Measurements from ENCODE around the gene FOXJ3. TPM values are rescaled to one million over a fixed set of nuclear protein-coding genes. Genes with fewer than 3 reads are reported as not detected.

FOXJ3 gene
- total and polyA plus RNA-seq, 2 of the 8 experiments (the other 6 are each of a cell fraction or from before 2014, with no cell fraction given), result 48.6 to 51.9 TPM

DNA sequence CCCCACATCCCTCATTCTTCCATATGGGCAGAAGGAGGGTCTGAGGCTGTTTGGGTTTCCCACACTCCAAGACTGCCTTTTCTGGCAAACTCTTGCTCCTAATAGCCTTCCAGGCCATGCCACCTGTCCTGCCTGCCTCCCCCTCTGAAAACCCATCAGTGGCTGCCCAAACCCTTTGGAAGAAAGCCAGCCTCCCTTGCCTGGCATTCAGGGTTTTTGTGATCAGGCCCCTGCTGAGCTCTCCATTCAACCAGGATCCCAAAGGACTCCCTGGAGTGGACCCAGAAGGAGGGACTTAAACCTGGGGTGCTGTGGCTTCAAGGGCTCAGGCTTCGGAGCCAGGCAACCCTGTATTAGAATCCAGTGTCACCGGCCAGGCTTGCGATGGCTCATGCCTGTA lies 166.3 kb downstream of the FOXJ3 start:
- Histone ChIP-seq H3K9ac (replicated peaks in 1 of 4; ENCODE audit: extremely low read depth in 1 of 4, low read depth in 3 of 4, low read length in 3 of 4) (no peak overlapping the region), H3K9me3 (ENCODE audit: insufficient read depth in 2 of 2, low read depth in 1 of 2, low read length in 1 of 2) (no peaks in the 10 kb centered on the region), H3K4me1 (replicated peaks in 1 of 4; ENCODE audit: control insufficient read depth in 3 of 4, insufficient read depth in 4 of 4, low read length in 3 of 4) (peaks cover 0 to 9% (median under 1%) of the 10 kb centered on the region in 4 experiments; a peak in 2 of 7 replicates), H3K23me2 (ENCODE audit: low read depth, low read length) (peaks cover 3% of the 10 kb centered on the region; the same call in 1 of the 2 replicates), H4K91ac (replicated peaks; ENCODE audit: insufficient read length, low read length) (no peak overlapping the region), H2BK20ac (ENCODE audit: low read length) (no peak overlapping the region), H3K14ac (ENCODE audit: insufficient read length) (no peak overlapping the region), H2BK5ac (ENCODE audit: low read depth, low read length) (no peak overlapping the region), H2BK120ac (replicated peaks; ENCODE audit: low read depth, low read length) (no peak overlapping the region), H2BK12ac (ENCODE audit: low read depth, low read length) (no peak overlapping the region), H2AK5ac (ENCODE audit: low read depth, low read length) (no peak overlapping the region), H2BK15ac (ENCODE audit: low read length) (no peak overlapping the region), H3K56ac (replicated peaks; ENCODE audit: insufficient read length, low read depth, low read length) (no peak overlapping the region), H3K4me2 (ENCODE audit: insufficient read depth in 1 of 2, low read depth in 2 of 2, low read length in 2 of 2) (no peak overlapping the region), H3K4ac (replicated peaks; ENCODE audit: insufficient read length, low read depth, low read length) (no peak overlapping the region), H3K79me1 (ENCODE audit: low read depth, low read length) (no peaks in the 10 kb centered on the region), H3K27me3 (replicated peaks in 1 of 4; ENCODE audit: control insufficient read depth in 3 of 4, extremely low read depth in 1 of 4, insufficient read depth in 3 of 4, low read length in 3 of 4) (no peaks in the 10 kb centered on the region), H3K18ac (ENCODE audit: extremely low read depth, low read length) (no peak overlapping the region), H4K20me1 (replicated peaks in 1 of 2; ENCODE audit: control insufficient read depth in 1 of 2, insufficient read depth in 2 of 2, low read length in 2 of 2) (no peaks in the 10 kb centered on the region), H3K27ac (ENCODE audit: low read depth, low read length) (no peak overlapping the region), H4K8ac (ENCODE audit: extremely low read depth, insufficient read depth, low read length) (peak overlapping the region; percentile 28), H2AFZ (ENCODE audit: low read length) (no peak overlapping the region), H3K4me3 (ENCODE audit: extremely low read depth in 1 of 4, insufficient read depth in 2 of 4, low read depth in 3 of 4, low read length in 4 of 4) (no peak overlapping the region), H3K79me2 (ENCODE audit: control insufficient read depth in 1 of 2, insufficient read depth in 2 of 2, low read length in 2 of 2) (no peaks in the 10 kb centered on the region), H3K36me3 (ENCODE audit: control insufficient read depth in 2 of 4, insufficient read depth in 4 of 4, low read length in 3 of 4) (no peaks in the 10 kb centered on the region), H3K23ac (ENCODE audit: insufficient read length) (no peak overlapping the region), H4K5ac (ENCODE audit: insufficient read length, low read depth, low read length) (no peak overlapping the region)
- CTCF ChIA-PET (ENCODE audit: partially characterized antibody), result interaction anchor here (0.7 to 7.9 kb wide), 4 partner anchors 8 to 397 kb away, joined by 3 to 77 read pairs (median 3); no protein-coding TSS in a partner anchor
- WGBS, 2 experiments (ENCODE audit: extremely low coverage in 1 of 2, insufficient coverage in 1 of 2, insufficient read length in 1 of 2, insufficient replicate concordance in 2 of 2, low coverage in 1 of 2, low lambda C conversion rate in 2 of 2, missing lambda C conversion rate in 1 of 2), result 87% methylated on average over 3 of the region's 3 CpGs; no CpG with 5 or more reads in 1 of the 2 experiments
- POLR2A ChIA-PET (ENCODE audit: partially characterized antibody), result no interaction called here
- DNase-seq (ENCODE audit: low read depth in 1 of 2, low spot score in 2 of 2) (peak in 1 of 2 experiments; percentile 33), FAIRE-seq (no peak)
- TF ChIP-seq GABPA (IDR thresholded peaks at IDR 0.05; ENCODE audit: borderline replicate concordance, insufficient read depth, low read length), result no peak
- no peak for TF ChIP-seq BRCA1 (IDR thresholded peaks at IDR 0.05; ENCODE audit: low read depth, low read length)
- no peak for TF ChIP-seq SIRT6 (IDR thresholded peaks at IDR 0.05; ENCODE audit: low read length)
- no peak for TF ChIP-seq ASH2L (IDR thresholded peaks at IDR 0.05; ENCODE audit: low read length)
- no peak for TF ChIP-seq KDM1A (IDR thresholded peaks at IDR 0.05; ENCODE audit: borderline replicate concordance, low read length)
- TF ChIP-seq NANOG (IDR thresholded peaks at IDR 0.05; ENCODE audit: insufficient read depth, low read depth, low read length, poor library complexity, severe bottlenecking), result no peak
- no peak for TF ChIP-seq CBX5 (IDR thresholded peaks at IDR 0.05; ENCODE audit: low read depth, low read length)
- TF ChIP-seq SP1 (IDR thresholded peaks at IDR 0.05; ENCODE audit: low read depth, low read length), result no peak
- no peak for TF ChIP-seq JUN (IDR thresholded peaks at IDR 0.05; ENCODE audit: low read depth, low read length)
- TF ChIP-seq ATF3 (IDR thresholded peaks at IDR 0.05; ENCODE audit: insufficient read depth, low read depth, low read length), result no peak
- TF ChIP-seq BACH1 (IDR thresholded peaks at IDR 0.05; ENCODE audit: low read length), result no peak
- no peak for TF ChIP-seq RNF2 (IDR thresholded peaks at IDR 0.05; ENCODE audit: borderline replicate concordance, low read depth, low read length, missing control alignments, poor library complexity, severe bottlenecking)
- TF ChIP-seq GTF2F1 (IDR thresholded peaks at IDR 0.05; ENCODE audit: borderline replicate concordance, low read depth, low read length), result no peak

Measured in H1 (cell line).